HG02763 (cell line): Measurements from ENCODE around the gene SASH1.

Source experiments
- ATAC-seq: cut with Tn5 transposase; IDR thresholded peaks from one replicate; pipeline ENCODE4 v1.9.1; 2021; ENCODE audit warnings: mild to moderate bottlenecking, moderate library complexity; ENCODE audit not compliant: unreplicated experiment

SASH1 gene

GRCh38 chr6:148535976-148536375, 193.3 kb downstream of the SASH1 start:
- ATAC-seq = no peak

DNA sequence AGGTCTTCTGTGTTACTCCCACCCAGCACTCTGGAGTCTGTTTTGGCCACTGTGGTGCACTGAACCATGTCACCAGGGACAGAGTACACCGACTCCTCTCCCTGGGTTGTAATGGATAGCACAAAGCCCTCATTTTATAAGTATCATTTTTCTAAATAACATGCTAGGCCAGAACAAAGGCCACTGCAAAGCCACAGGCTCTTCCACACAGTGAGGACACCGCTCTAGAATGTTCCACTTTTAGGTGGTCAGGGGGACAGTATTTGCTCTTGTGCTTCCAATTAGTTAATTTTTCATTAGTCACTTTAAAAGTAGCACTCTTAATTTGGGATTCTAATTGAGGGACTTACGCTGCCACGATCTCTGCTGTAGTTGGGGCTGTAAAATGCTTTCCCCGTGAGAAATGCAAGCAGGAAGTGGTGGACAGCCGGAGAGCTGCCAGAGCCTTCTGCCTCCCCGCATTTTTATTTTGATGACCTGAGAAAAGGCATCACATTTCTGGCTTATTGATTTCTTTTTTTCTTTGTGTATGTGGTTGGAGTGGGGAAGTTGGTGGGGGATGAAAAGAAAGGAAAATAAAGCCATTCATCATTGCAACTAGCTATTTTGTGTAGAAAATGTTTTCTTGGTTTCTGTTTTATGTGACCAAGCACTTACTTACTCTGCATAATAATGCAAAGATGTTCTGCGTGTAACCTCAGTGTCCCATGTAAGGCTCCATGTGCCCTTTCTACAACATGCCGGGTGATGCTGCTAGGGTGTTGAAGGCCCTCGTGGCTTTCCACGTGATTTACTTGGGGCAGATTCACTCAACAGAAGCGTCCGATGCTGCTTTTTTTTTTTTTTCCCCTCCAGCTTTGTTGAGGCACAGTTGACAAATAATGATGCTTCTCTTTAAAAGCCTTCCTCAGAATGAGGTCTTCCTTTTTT, 195.9 kb downstream of the SASH1 start:
- ATAC-seq = no peak

- no peak for ATAC-seq
Measured at GRCh38 chr6:148543540-148543939, 200.9 kb downstream of the SASH1 start.

GRCh38 chr6:148544421-148544820, 201.8 kb downstream of the SASH1 start:
- no peak for ATAC-seq

DNA sequence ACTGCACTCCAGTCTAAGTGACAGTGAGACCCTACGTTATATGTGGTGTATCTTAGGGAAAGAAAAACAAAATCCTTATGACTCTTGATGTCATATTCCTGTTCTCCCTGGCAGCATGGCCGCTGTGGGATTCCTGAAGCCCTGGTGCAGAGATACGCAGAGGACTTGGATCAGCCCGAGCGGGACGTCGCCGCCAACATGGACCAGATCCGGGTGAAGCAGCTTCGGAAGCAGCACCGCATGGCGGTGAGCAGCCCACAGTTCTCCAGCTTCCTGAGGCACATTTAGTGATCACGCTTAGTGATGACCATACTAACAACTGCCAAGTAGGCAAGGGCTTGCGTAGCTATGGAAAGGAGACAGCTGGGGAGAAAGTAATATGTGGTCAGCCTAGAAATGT, 203.3 kb downstream of the SASH1 start:
- no peak for ATAC-seq

- no peak for ATAC-seq
Measured at GRCh38 chr6:148547110-148547509, 204.5 kb downstream of the SASH1 start.

DNA sequence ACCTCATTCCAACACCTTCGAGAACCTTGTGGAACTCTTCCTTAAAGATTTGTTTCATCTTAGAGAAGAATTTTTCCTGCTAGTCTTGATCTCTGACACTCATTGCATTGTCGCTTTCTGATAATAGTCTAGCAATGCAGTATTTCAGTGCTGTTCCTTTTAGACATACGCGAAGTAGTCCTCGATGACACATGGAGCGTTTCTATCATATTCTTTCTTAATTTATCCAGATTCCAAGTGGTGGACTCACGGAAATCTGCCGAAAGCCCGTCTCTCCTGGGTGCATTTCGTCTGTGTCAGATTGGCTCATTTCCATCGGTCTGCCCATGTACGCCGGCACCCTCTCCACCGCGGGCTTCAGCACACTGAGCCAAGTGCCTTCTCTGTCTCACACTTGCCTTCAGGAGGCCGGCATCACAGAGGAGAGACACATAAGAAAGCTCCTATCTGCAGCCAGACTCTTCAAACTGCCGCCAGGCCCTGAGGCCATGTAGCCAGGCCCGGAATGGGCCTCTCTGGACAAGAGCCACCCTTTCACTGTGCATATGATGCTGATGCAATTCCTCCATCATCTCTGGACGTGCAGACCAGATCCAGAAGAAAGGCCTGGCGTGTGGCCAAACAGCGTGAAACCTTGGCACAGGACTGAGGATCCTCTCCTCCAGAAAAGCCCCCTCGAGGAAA, 205.6 kb downstream of the SASH1 start:
- ATAC-seq = no peak

GRCh38 chr6:148548749-148549140, 206.1 kb downstream of the SASH1 start:
- ATAC-seq = no peak

- no peak for ATAC-seq
Measured at GRCh38 chr6:148550569-148550968, 207.9 kb downstream of the SASH1 start.

DNA sequence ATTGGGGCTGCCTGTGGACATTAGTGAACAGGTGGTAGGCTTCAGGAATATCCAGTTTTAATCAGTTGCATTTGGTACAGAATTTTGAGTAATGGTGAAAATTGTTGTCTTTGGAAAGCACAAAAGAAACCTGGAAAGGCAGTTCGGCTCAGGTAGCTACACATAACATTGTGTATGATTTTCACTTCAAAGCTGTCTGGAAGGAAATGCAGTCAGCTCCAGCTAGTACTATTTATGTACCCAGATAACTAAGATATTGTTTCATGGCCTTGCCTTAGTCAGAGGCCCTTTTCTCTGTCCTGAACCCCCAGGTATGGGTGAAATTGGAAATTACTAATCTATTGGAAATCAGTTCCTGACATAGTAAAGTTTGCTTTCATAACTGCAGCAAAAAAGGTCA, 208.6 kb downstream of the SASH1 start:
- no peak for ATAC-seq

GRCh38 chr6:148556410-148556809, 213.8 kb downstream of the SASH1 start:
- no peak for ATAC-seq

DNA sequence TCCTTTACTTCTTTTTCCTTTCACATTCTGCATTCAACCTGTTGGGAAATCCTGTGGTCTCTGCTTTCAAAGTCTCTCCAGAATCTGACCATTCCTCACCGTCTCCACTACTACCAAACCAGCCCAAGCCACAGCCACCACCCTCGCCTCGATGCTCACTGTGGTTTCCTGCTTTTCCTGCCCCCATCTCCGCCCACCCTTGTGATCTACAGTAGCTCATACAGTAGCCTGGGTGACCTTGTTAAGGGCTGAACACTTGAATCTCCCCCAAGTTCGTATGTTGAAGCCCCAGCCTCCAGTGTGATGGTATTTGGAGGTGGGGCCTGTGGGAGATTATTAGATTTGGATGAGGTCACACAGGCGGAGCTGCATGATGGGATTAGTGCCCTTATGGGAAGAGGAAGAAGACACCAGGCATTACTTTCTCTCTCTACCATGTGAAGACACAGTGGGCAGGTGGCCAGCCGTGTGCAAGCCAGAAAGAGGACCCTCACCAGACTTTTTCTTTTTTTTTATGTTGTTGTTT, 215.2 kb downstream of the SASH1 start:
- ATAC-seq = no peak

DNA sequence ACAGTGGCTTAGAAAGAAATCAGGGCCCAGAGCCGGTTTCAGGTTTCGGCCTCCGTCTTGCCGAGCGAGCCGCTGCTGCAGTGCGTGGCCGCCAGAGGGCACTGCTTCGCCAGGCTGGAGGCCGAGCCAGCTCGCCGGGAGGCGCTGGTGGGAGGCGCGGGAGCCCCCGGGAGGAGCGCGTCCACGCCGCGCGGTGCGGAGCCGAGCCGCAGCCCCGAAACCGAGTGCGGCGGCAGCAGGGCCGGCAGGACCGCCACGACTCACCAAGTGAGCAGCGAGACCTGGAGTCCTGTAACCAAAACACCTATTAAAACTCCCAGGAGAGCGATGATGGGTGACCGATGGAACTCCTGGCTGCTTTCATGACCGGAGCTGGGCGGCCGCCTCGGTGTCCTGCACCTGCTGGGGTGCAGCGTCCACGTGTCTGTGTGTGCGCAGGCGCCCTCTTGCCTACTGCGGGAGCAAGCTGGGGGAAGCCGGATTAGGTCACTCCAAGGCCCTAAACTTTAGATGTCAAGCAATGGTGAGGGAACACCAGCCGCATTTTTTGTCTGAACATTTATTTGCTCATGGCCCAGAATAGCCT, 217.3 kb downstream of the SASH1 start:
- peak; percentile 79 for ATAC-seq

DNA sequence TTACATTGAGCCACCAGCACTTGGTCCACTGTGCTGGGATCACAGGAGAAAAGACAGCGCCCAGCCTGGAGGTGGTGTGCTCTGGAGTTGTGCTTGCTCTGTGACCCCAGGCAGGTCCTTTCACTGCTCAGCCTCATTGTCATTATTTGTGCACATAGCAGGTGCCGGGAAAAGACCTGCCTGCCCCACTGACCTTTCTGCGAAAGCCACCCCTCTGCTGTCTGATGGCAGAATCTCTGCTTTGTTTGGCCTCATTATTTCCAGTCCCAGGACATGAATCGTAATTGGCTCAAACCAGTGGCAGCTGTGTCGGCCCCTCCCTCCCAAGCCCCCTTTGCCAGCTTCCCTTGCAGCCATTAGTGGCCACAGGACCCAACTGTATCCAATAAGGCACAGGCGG, 219.0 kb downstream of the SASH1 start:
- ATAC-seq = no peak

- ATAC-seq = no peak
Measured at GRCh38 chr6:148563066-148563465, 220.4 kb downstream of the SASH1 start.

GRCh38 chr6:148564494-148565035, 221.9 kb downstream of the SASH1 start:
- no peak for ATAC-seq

- ATAC-seq = no peak
Measured at GRCh38 chr6:148565321-148565926, 222.8 kb downstream of the SASH1 start.

GRCh38 chr6:148565930-148566663, 223.5 kb downstream of the SASH1 start:
- no peak for ATAC-seq

GRCh38 chr6:148566664-148567350, 224.2 kb downstream of the SASH1 start:
- ATAC-seq = no peak

DNA sequence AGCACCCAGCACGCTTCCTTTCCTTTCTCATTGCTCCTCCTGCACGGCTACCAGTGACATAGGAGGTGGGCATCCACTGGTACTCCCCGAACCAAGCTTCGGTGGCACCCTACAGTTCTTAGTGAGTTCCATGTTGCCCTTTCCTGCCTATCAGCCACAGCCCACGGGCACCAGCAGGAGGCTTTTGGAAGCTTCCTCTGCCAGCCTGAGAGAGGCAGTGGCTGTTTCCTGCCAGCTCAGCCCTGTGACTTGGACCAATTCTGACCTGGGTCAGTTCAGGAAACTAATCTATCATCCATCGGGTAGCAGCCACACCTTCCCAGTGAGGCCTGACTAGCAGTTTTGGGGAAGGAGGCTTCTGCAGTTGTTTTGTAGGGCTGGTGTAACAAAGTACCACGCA, 227.8 kb downstream of the SASH1 start:
- no peak for ATAC-seq
